Measurements from ENCODE around the gene UCMA. TPM values are rescaled to one million over a fixed set of nuclear protein-coding genes. Genes with fewer than 3 reads are reported as not detected.

The UCMA gene
- total and polyA plus RNA-seq, 9 of the 15 experiments (the other 6 are each of a cell fraction or from before 2014, with no cell fraction given), result not detected

DNA sequence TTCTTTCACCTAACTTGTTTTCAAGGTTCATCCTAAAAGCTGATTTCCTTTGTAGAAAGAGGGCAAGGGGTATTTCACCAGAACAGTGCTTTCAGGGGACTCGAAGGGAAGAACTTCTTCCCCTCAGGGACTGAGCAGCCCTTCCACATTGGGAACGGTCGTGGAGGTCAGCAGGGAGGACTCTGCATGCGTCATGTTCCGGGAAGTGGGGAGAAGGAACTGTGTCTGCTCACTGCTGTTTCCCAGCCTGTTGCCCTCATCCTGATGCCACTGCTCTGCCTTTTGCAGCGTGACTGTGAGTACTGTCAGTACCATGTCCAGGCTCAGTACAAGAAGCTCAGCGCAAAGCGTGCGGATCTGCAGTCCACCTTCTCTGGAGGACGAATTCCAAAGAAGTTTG is 45.6 kb downstream of the UCMA start:
- WGBS (ENCODE audit: insufficient coverage, low coverage, missing lambda C conversion rate), result 95% methylated on average over 10 of the region's 10 CpGs
- CTCF ChIA-PET (ENCODE audit: low intra/inter-chr PET ratio), result no interaction called here

More for the DNA sequence above, 45.6 kb downstream of the UCMA start:
- ATAC-seq (no peak), FAIRE-seq (no peak), DNase-seq (ENCODE audit: extremely low read depth in 1 of 4, low spot score in 3 of 4) (no peak)
- Histone ChIP-seq H3K27me3 (ENCODE audit: control insufficient read depth in 2 of 2, insufficient read depth in 2 of 2, low read length in 2 of 2) (no peaks in the 10 kb centered on the region), H3K9me1 (ENCODE audit: control insufficient read depth, insufficient read depth, low read length) (no peaks in the 10 kb centered on the region), H4K20me1 (replicated peaks; ENCODE audit: control insufficient read depth, insufficient read depth, low read length) (no peaks in the 10 kb centered on the region), H3K27ac (ENCODE audit: extremely low read depth, low read depth, low read length) (no peak overlapping the region), H3K36me3 (ENCODE audit: control insufficient read depth, insufficient read depth, low read length) (peaks cover 100% of the 10 kb centered on the region), H2AFZ (ENCODE audit: low read depth, low read length) (no peak overlapping the region), H3K4me2 (ENCODE audit: insufficient read depth, low read length) (no peak overlapping the region), H3K4me1 (replicated peaks in 1 of 2; ENCODE audit: control insufficient read depth in 2 of 2, insufficient read depth in 2 of 2, low read length in 2 of 2) (no peaks in the 10 kb centered on the region), H3K4me3 (no peak overlapping the region), H3K79me2 (ENCODE audit: control insufficient read depth, insufficient read depth, low read length) (no peaks in the 10 kb centered on the region), H3K9ac (ENCODE audit: insufficient read depth in 1 of 2, low read depth in 2 of 2, low read length in 2 of 2) (no peak overlapping the region), H3K9me3 (replicated peaks; ENCODE audit: control insufficient read depth, insufficient read depth, low read depth, low read length) (no peaks in the 10 kb centered on the region)
- POLR2A ChIA-PET, result interaction anchor here (1.0 to 2.0 kb wide), 2 partner anchors 9 to 11 kb away, joined by 5 read pairs; no protein-coding TSS in a partner anchor
- TF ChIP-seq SRSF1 (IDR thresholded peaks at IDR 0.05; ENCODE audit: low read depth, low read length) (no peak), NFE2 (IDR thresholded peaks at IDR 0.05; ENCODE audit: low read depth) (no peak), ZNF316 (IDR thresholded peaks at IDR 0.05) (no peak), ZNF583 (CRISPR knock-in tag; IDR thresholded peaks at IDR 0.05) (no peak), ZBTB2 (IDR thresholded peaks at IDR 0.05) (no peak), PCBP2 (IDR thresholded peaks at IDR 0.05; ENCODE audit: low read depth, low read length, poor library complexity, severe bottlenecking) (no peak), ZNF212 (CRISPR knock-in tag; IDR thresholded peaks at IDR 0.05) (no peak)
- intact Hi-C loops (cut with micrococcal nuclease) (no loop called here), in situ Hi-C loops (cut with MboI) (no loop called here)
- no TSS peak for BruUV-seq (replicated peaks)

All from K562 (cell line).